ENCODE data around the gene WDFY4.

DNA sequence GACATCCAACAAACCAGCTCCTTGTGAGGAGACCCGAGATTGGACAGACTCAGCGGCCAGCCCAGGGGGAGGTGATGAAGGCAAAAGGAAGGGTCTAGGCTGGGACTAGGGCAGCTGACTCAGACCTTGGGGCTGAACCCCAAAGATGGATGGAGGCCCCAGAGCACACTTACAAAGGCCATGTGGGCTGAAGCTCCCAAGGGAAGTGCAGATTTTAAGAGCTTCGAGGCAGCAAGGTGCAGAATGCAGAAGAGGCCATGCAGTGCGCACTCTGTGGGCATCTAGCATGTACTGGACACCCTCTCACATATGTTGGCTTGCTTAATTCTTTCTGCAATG is 11.8 kb downstream of the WDFY4 start:
- no peak for TF ChIP-seq POLR2A (IDR thresholded peaks at IDR 0.05)
- TF ChIP-seq CTCF (IDR thresholded peaks at IDR 0.05), result no peak
